GM12891 (cell line): ENCODE data around the gene RASA3.

Experiments
- DNase-seq: peaks from one replicate; pipeline ENCODE4 v3.0.0; 2011; ENCODE audit warnings: low spot score; ENCODE audit not compliant: insufficient read length
- FAIRE-seq: peaks from 2 replicates; lab custom pipeline; 2011; peaks lifted over from hg19 to GRCh38; lab: Jason Lieb, UNC
- PAX5 ChIP-seq: IDR thresholded peaks from 2 replicates; pipeline ENCODE4 v1.6.1; 2011; ENCODE audit warnings: low read length, moderate library complexity, mild to moderate bottlenecking; ENCODE audit not compliant: insufficient read depth, severe bottlenecking
- POLR2A ChIP-seq: IDR thresholded peaks from 2 replicates; pipeline ENCODE4 v1.6.1; 2011; ENCODE audit warnings: low read depth, low read length, control low read depth
- POLR2AphosphoS5 ChIP-seq: IDR thresholded peaks from 2 replicates; pipeline ENCODE4 v1.6.1; 2011; ENCODE audit warnings: low read depth, low read length, control low read depth
- POU2F2 ChIP-seq: IDR thresholded peaks from 2 replicates; pipeline ENCODE4 v1.6.1; 2011; ENCODE audit warnings: low read depth, mild to moderate bottlenecking, control low read depth, low read length, moderate library complexity
- SPI1 ChIP-seq: IDR thresholded peaks from 2 replicates; pipeline ENCODE4 v1.6.1; 2011; ENCODE audit warnings: low read depth, low read length, control low read depth
- TAF1 ChIP-seq: IDR thresholded peaks from 2 replicates; pipeline ENCODE4 v1.6.1; 2011; ENCODE audit warnings: low read depth, low read length, control low read depth

Gene RASA3

GRCh38 chr13:114148521-114148855, 16.1 kb upstream of the RASA3 start:
- peak; percentile 99 for FAIRE-seq
- peak; percentile 73 for DNase-seq
- TF ChIP-seq SPI1 = no peak
- TF ChIP-seq POLR2A = 0 out of 2 replicates have a peak, but pooled peaks have one; percentile 24
- no peak for TF ChIP-seq POLR2AphosphoS5
- TF ChIP-seq POU2F2 = peak; percentile 54; the same call in 1 of the 2 replicates
- TF ChIP-seq TAF1 = peak; percentile 25; the same call in 1 of the 2 replicates

GRCh38 chr13:114147803-114148520, 15.5 kb upstream of the RASA3 start:
- FAIRE-seq (no peak), DNase-seq (no peak)
- TF ChIP-seq TAF1 (no peak), PAX5 (no peak), SPI1 (no peak), POU2F2 (no peak), POLR2A (no peak)

DNA sequence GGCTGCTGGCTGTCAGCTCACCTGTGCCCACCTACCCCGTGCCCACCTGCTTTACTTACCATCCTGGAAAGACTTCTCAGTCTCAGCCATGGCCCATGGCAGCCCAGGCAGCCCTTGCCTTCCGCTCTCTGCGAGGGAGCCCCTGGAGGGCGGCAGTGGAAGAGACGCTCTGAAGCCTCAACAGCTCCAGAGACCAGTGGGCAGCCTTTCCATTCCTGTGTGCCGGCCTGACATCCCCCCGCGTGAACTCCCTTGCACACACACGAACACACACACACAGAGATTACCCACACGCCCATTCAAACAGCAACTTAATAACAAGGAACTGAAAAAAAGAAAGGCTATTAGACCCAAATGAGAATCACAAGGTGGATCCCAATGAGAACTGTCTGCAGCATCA, 14.2 kb upstream of the RASA3 start:
- no peak for DNase-seq
- TF ChIP-seq POLR2A = no peak
- TF ChIP-seq PAX5 = no peak
- no peak for TF ChIP-seq POLR2AphosphoS5
- TF ChIP-seq SPI1 = peak; percentile 80
- FAIRE-seq = peak; percentile 94

- FAIRE-seq (no peak), DNase-seq (no peak)
- TF ChIP-seq SPI1 (no peak), TAF1 (no peak), PAX5 (no peak), POLR2AphosphoS5 (no peak)
These were observed 13.8 kb upstream of the RASA3 start for GRCh38 chr13:114146173-114146572.

DNA sequence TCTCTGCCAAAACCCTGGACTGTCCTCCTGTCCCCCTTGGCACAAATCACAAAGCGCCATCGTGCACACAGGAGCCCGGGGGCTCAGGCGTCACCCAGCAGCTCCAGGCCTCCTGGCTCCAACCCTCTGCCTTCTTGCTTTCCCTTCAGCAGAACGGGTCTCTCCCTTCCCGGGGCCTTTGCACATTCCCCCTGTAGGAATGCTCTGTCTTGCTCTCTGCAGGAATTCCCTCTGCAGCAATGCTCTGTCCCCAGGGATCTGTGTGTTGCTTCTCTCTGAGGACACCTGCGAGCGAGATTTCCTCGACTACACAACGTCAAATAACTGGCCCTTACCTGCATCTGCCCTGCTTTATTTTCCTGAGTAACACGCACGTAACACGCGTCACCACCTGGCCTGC, 13.3 kb upstream of the RASA3 start:
- TF ChIP-seq TAF1 (no peak), SPI1 (no peak), PAX5 (no peak), POLR2AphosphoS5 (no peak), POU2F2 (no peak), POLR2A (no peak)
- peak; percentile 43 for FAIRE-seq
- no peak for DNase-seq

DNA sequence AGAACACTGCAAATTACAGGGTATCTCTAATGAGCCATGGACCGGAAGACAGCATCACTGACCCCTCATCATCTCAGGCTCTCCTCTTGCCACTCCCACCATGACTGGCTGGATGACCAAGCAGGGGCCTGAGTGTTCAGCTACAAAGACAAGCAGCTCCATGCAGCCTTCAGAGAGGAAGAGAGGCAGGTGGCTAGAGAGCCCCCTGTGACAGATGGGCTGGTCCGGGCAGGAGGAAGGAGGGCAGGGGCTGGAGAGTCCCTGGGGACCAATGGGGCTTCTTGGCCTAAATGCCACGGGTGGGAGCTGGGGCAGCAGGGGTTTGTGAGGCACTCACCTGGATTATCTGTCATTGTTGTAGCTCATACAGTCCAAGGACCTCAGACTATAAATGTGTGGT, 12.8 kb upstream of the RASA3 start:
- no peak for DNase-seq
- TF ChIP-seq SPI1 (no peak), POU2F2 (no peak), POLR2A (no peak), TAF1 (no peak), POLR2AphosphoS5 (no peak), PAX5 (no peak)
- FAIRE-seq = no peak

GRCh38 chr13:114144606-114145244, 12.3 kb upstream of the RASA3 start:
- DNase-seq (no peak), FAIRE-seq (no peak)
- TF ChIP-seq POLR2AphosphoS5 = no peak
- no peak for TF ChIP-seq POU2F2
- no peak for TF ChIP-seq PAX5
- TF ChIP-seq TAF1 = no peak
- no peak for TF ChIP-seq POLR2A
- no peak for TF ChIP-seq SPI1

GRCh38 chr13:114143806-114144605, 11.6 kb upstream of the RASA3 start:
- DNase-seq (peak; percentile 75), FAIRE-seq (peak; percentile 67)
- TF ChIP-seq POLR2AphosphoS5 (no peak), POU2F2 (no peak), POLR2A (no peak), PAX5 (no peak), SPI1 (no peak), TAF1 (no peak)

GRCh38 chr13:114142640-114143490, 10.4 kb upstream of the RASA3 start:
- FAIRE-seq (no peak), DNase-seq (no peak)
- TF ChIP-seq SPI1 (no peak), PAX5 (no peak), TAF1 (no peak), POLR2AphosphoS5 (no peak), POLR2A (no peak), POU2F2 (no peak)
